Stomach smooth muscle (tissue), 2 donors: ENCODE measurements around the gene FNTB.
"Not testable (repeated sequence)": the region's sequence is repeated elsewhere in the genome, so short reads cannot be mapped to it uniquely, and the experiment has no call there.

ENCODE experiments used
- H3K27ac ChIP-seq: one replicate; pipeline ENCODE4 v1.7.0; 2013; ENCODE audit warnings: mild to moderate bottlenecking, low read length, inconsistent platforms
- H3K27me3 ChIP-seq, 2 donors: one replicate each; pipeline ENCODE4 v1.7.0; 2013; ENCODE audit warnings: low read length in 2 of 2; ENCODE audit not compliant: insufficient read depth in 2 of 2, control insufficient read depth in 1 of 2
- H3K36me3 ChIP-seq, 2 donors: one replicate each; pipeline ENCODE4 v1.7.0; 2013; ENCODE audit warnings: low read length in 2 of 2; ENCODE audit not compliant: control insufficient read depth in 2 of 2, insufficient read depth in 2 of 2
- H3K4me1 ChIP-seq: one replicate; pipeline ENCODE4 v1.7.0; 2013; ENCODE audit warnings: low read length; ENCODE audit not compliant: control insufficient read depth, insufficient read depth
- H3K4me3 ChIP-seq, 2 donors: one replicate each; pipeline ENCODE4 v1.7.0; 2013; ENCODE audit warnings: low read length in 2 of 2
- H3K9ac ChIP-seq, 2 donors: one replicate each; pipeline ENCODE4 v1.7.0; 2013; ENCODE audit warnings: low read length in 2 of 2, mild to moderate bottlenecking in 1 of 2
- H3K9me3 ChIP-seq, 2 donors: one replicate each; pipeline ENCODE4 v1.7.0; 2013; ENCODE audit warnings: low read length in 2 of 2; ENCODE audit not compliant: control insufficient read depth in 2 of 2
- donor health status: healthy.
- donor health status: Pancreatic carcinoma.

Gene FNTB

GRCh38 chr14:65016471-65016870 lies 29.8 kb downstream of the FNTB start:
- no peak overlapping the region for H3K9ac ChIP-seq
- no peak overlapping the region for H3K27ac ChIP-seq
- H3K27me3 ChIP-seq = no peaks in the 10 kb centered on the region
- H3K36me3 ChIP-seq = peaks cover 10 to 17% of the 10 kb centered on the region in 2 donors
- H3K9me3 ChIP-seq = no peaks in the 10 kb centered on the region
- H3K4me3 ChIP-seq = no peak overlapping the region
- H3K4me1 ChIP-seq = no peaks in the 10 kb centered on the region

GRCh38 chr14:65019944-65020566 lies 33.4 kb downstream of the FNTB start:
- Histone ChIP-seq H3K9ac (no peak overlapping the region), H3K27ac (no peak overlapping the region), H3K36me3 (peaks cover 3 to 6% of the 10 kb centered on the region in 2 donors)

GRCh38 chr14:65024957-65025356 lies 38.3 kb downstream of the FNTB start:
- Histone ChIP-seq H3K4me3 (no peak overlapping the region), H3K9me3 (no peaks in the 10 kb centered on the region), H3K9ac (no peak overlapping the region), H3K4me1 (peaks cover 10% of the 10 kb centered on the region), H3K27me3 (no peaks in the 10 kb centered on the region), H3K36me3 (peaks cover 8 to 15% of the 10 kb centered on the region in 2 donors), H3K27ac (peak overlapping the region; percentile 1)

More at GRCh38 chr14:65019944-65020566, 33.4 kb downstream of the FNTB start:
- H3K4me3 ChIP-seq = no peak overlapping the region
- no peaks in the 10 kb centered on the region for H3K9me3 ChIP-seq
- peaks cover 3% of the 10 kb centered on the region for H3K4me1 ChIP-seq
- no peaks in the 10 kb centered on the region for H3K27me3 ChIP-seq

GRCh38 chr14:65025818-65026217 lies 39.1 kb downstream of the FNTB start:
- H3K27me3 ChIP-seq = no peaks in the 10 kb centered on the region
- peaks cover 10% of the 10 kb centered on the region for H3K4me1 ChIP-seq
- peaks cover 11 to 16% of the 10 kb centered on the region in 2 donors for H3K36me3 ChIP-seq
- peak overlapping the region; percentile 14 to 63 for H3K4me3 ChIP-seq
- peak overlapping the region; percentile 46 for H3K27ac ChIP-seq
- no peaks in the 10 kb centered on the region for H3K9me3 ChIP-seq
- peak overlapping the region in 1 of 2 donors; percentile 39 for H3K9ac ChIP-seq

- Histone ChIP-seq H3K27me3 (no peaks in the 10 kb centered on the region), H3K27ac (peak overlapping the region; percentile 46), H3K9ac (no peak overlapping the region), H3K4me1 (peaks cover 10% of the 10 kb centered on the region), H3K4me3 (peak overlapping the region in 1 of 2 donors; percentile 63), H3K9me3 (no peaks in the 10 kb centered on the region), H3K36me3 (peaks cover 11 to 16% of the 10 kb centered on the region in 2 donors)
These were observed 39.8 kb downstream of the FNTB start for GRCh38 chr14:65026526-65026925.

GRCh38 chr14:65027127-65027799 lies 40.6 kb downstream of the FNTB start:
- Histone ChIP-seq H3K4me3 (no peak overlapping the region), H3K27me3 (no peaks in the 10 kb centered on the region), H3K4me1 (peaks cover 10% of the 10 kb centered on the region), H3K36me3 (peaks cover 12 to 17% of the 10 kb centered on the region in 2 donors), H3K9me3 (no peaks in the 10 kb centered on the region), H3K9ac (no peak overlapping the region), H3K27ac (no peak overlapping the region)

GRCh38 chr14:65028937-65029336 lies 42.2 kb downstream of the FNTB start:
- H3K27ac ChIP-seq = no peak overlapping the region

GRCh38 chr14:65031321-65031720 lies 44.6 kb downstream of the FNTB start:
- H3K27ac ChIP-seq, H3K4me3 ChIP-seq, H3K27me3 ChIP-seq, H3K9ac ChIP-seq, H3K9me3 ChIP-seq: not testable (repeated sequence)
- H3K4me1 ChIP-seq = peaks cover 14% of the 10 kb centered on the region
- H3K36me3 ChIP-seq = peaks cover 20 to 21% of the 10 kb centered on the region in 2 donors

More at GRCh38 chr14:65028937-65029336, 42.2 kb downstream of the FNTB start:
- Histone ChIP-seq H3K4me3 (no peak overlapping the region), H3K27me3 (no peaks in the 10 kb centered on the region), H3K4me1 (peaks cover 10% of the 10 kb centered on the region), H3K36me3 (peaks cover 20 to 21% of the 10 kb centered on the region in 2 donors), H3K9me3 (no peaks in the 10 kb centered on the region), H3K9ac (no peak overlapping the region)

- Histone ChIP-seq H3K27ac (no peak overlapping the region), H3K9ac (no peak overlapping the region), H3K9me3 (no peaks in the 10 kb centered on the region), H3K36me3 (peaks cover 19 to 21% of the 10 kb centered on the region in 2 donors), H3K4me3 (no peak overlapping the region), H3K4me1 (peaks cover 10% of the 10 kb centered on the region), H3K27me3 (no peaks in the 10 kb centered on the region)
These were observed 45.6 kb downstream of the FNTB start for GRCh38 chr14:65032319-65032718.

- no peak overlapping the region for H3K27ac ChIP-seq
- H3K4me1 ChIP-seq = peaks cover 10% of the 10 kb centered on the region
These were observed 46.5 kb downstream of the FNTB start for GRCh38 chr14:65033181-65033580.

GRCh38 chr14:65034021-65034420 lies 47.3 kb downstream of the FNTB start:
- Histone ChIP-seq H3K27ac (no peak overlapping the region), H3K4me3 (no peak overlapping the region), H3K36me3 (peaks cover 14 to 16% of the 10 kb centered on the region in 2 donors), H3K9me3 (no peaks in the 10 kb centered on the region), H3K27me3 (no peaks in the 10 kb centered on the region), H3K4me1 (peaks cover 10% of the 10 kb centered on the region), H3K9ac (no peak overlapping the region)

More at GRCh38 chr14:65033181-65033580, 46.5 kb downstream of the FNTB start:
- H3K4me3 ChIP-seq = no peak overlapping the region
- no peak overlapping the region for H3K9ac ChIP-seq
- H3K27me3 ChIP-seq = no peaks in the 10 kb centered on the region
- no peaks in the 10 kb centered on the region for H3K9me3 ChIP-seq
- H3K36me3 ChIP-seq = peaks cover 15 to 16% of the 10 kb centered on the region in 2 donors
